A549 (cell line): ENCODE results near the gene IDS. TPM values are rescaled to one million over a fixed set of nuclear protein-coding genes. Genes with fewer than 3 reads are reported as not detected.
A peak's percentile ranks its signal among the peaks of the same experiment; 100 is the strongest.

Experiments
- ATAC-seq, 2 experiments: fragments of 200-7000 bp in 1 of 2; fragments of >200 bp in 1 of 2; cut with Nextera tagmentation in 1 of 2; cut with Tn5 transposase in 1 of 2; 3 replicates each; pipeline versions ENCODE4 v1.8.0 to v1.9.1; 2018 to 2020; ENCODE audit warnings: mild to moderate bottlenecking in 1 of 2, moderate library complexity in 1 of 2
- CTCF ChIA-PET: fragments of 300-600 bp; sonication (Branson Sonifier 250); formaldehyde crosslinking; extraction: SDS; loops from one replicate; lab custom pipeline; 2021; ENCODE audit warnings: antibody characterized with exemption, inconsistent platforms; lab: Yijun Ruan, JAX
- POLR2A ChIA-PET: fragments of 350-600 bp; formaldehyde crosslinking; extraction: SDS; loops from one replicate; lab custom pipeline; 2021; ENCODE audit warnings: antibody characterized with exemption, inconsistent platforms; lab: Yijun Ruan, JAX
- DNase-seq, 2 experiments: peaks; one replicate each; pipeline versions ENCODE4 v3.0.0 to v3.0.0-alpha.2; 2011 to 2016; ENCODE audit warnings: low read depth in 1 of 2, low spot score in 1 of 2
- FAIRE-seq: peaks from 2 replicates; lab custom pipeline; 2011; peaks lifted over from hg19 to GRCh38; lab: Jason Lieb, UNC
- H3K27ac ChIP-seq, 2 experiments: fragments of >200 bp; sonication (Bioruptor Twin); formaldehyde crosslinking; 3 replicates each; pipeline ENCODE4 v1.5.1; 2016 to 2017
- H3K4me1 ChIP-seq: fragments of >200 bp; sonication (Bioruptor Twin); formaldehyde crosslinking; 3 replicates; pipeline ENCODE4 v1.6.1; 2016
- H3K4me2 ChIP-seq: fragments of >200 bp; sonication (Bioruptor Twin); formaldehyde crosslinking; 3 replicates; pipeline ENCODE4 v1.6.1; 2016
- H3K4me3 ChIP-seq: fragments of >200 bp; sonication (Bioruptor Twin); formaldehyde crosslinking; 3 replicates; pipeline ENCODE4 v1.5.1; 2016
- H3K9me3 ChIP-seq: fragments of >200 bp; sonication (Bioruptor Twin); formaldehyde crosslinking; 3 replicates; pipeline ENCODE4 v1.6.1; 2016
- ATOH8 ChIP-seq: fragments of 250-450 bp; sonication (Bioruptor Pico); IDR thresholded peaks from 2 replicates; pipeline ENCODE4 v1.5.0; 2020; ENCODE audit warnings: low read depth, mild to moderate bottlenecking, moderate library complexity
- BHLHE40 ChIP-seq: IDR thresholded peaks from 2 replicates; pipeline ENCODE4 v1.6.1; 2012; ENCODE audit warnings: low read depth, low read length, inconsistent platforms
- CEBPB ChIP-seq, 2 experiments: fragments of >200 bp in 1 of 2; sonication (Bioruptor Twin) in 1 of 2; formaldehyde crosslinking in 1 of 2; IDR thresholded peaks; 2 replicates each; pipeline ENCODE4 v1.6.1; 2012 to 2016
- CHD4 ChIP-seq: fragments of 200-600 bp; sonication (generic); IDR thresholded peaks from 2 replicates; pipeline ENCODE4 v1.6.1; 2016; ENCODE audit warnings: antibody characterized with exemption, mild to moderate bottlenecking, borderline replicate concordance
- EP300 ChIP-seq, 2 experiments: fragments of >200 bp; sonication (Bioruptor Twin); formaldehyde crosslinking; IDR thresholded peaks; 2 replicates in 1 of 2; 3 replicates in 1 of 2; pipeline ENCODE4 v1.6.1; 2016 to 2017
- FOSB ChIP-seq: fragments of 250-450 bp; sonication (Bioruptor Pico); IDR thresholded peaks from 2 replicates; pipeline ENCODE4 v1.5.0; 2020; ENCODE audit warnings: mild to moderate bottlenecking, moderate library complexity
- HDAC2 ChIP-seq: fragments of 200-600 bp; sonication (generic); IDR thresholded peaks from 2 replicates; pipeline ENCODE4 v1.6.1; 2016
- HMGXB4 ChIP-seq: fragments of 250-450 bp; sonication (Bioruptor Pico); IDR thresholded peaks from 2 replicates; pipeline ENCODE4 v1.5.0; 2021; ENCODE audit warnings: mild to moderate bottlenecking, moderate library complexity, borderline replicate concordance
- HOXB13 ChIP-seq: fragments of 250-450 bp; sonication (Bioruptor Pico); IDR thresholded peaks from 2 replicates; pipeline ENCODE4 v1.5.0; 2020; ENCODE audit warnings: low read depth, mild to moderate bottlenecking, moderate library complexity
- HOXB5 ChIP-seq: fragments of 250-450 bp; sonication (Bioruptor Pico); IDR thresholded peaks from 2 replicates; pipeline ENCODE4 v1.5.0; 2020; ENCODE audit warnings: mild to moderate bottlenecking, moderate library complexity
- KDM1A ChIP-seq: fragments of 200-600 bp; sonication (generic); IDR thresholded peaks from 2 replicates; pipeline ENCODE4 v1.6.1; 2016; ENCODE audit warnings: low read depth, mild to moderate bottlenecking
- KDM5A ChIP-seq: fragments of 200-600 bp; sonication (generic); IDR thresholded peaks from 2 replicates; pipeline ENCODE4 v1.6.1; 2016; ENCODE audit warnings: antibody characterized with exemption, mild to moderate bottlenecking
- MAFK ChIP-seq: fragments of 450-650 bp; IDR thresholded peaks from 2 replicates; pipeline ENCODE4 v1.6.1; 2014; ENCODE audit not compliant: partially characterized antibody
- MAZ ChIP-seq: fragments of 150-350 bp; IDR thresholded peaks from 2 replicates; pipeline ENCODE4 v1.6.1; 2014; ENCODE audit warnings: antibody characterized with exemption, low read depth, low read length, borderline replicate concordance
- NFE2L2 ChIP-seq: fragments of 150-350 bp; conservative IDR thresholded peaks from 2 replicates; pipeline ENCODE4 v1.6.1; 2014; ENCODE audit warnings: low read length
- NPAS2 ChIP-seq: fragments of 250-450 bp; sonication (Bioruptor Pico); IDR thresholded peaks from 2 replicates; pipeline ENCODE4 v1.8.0; 2022; ENCODE audit warnings: mild to moderate bottlenecking, moderate library complexity, borderline replicate concordance
- NR3C1 ChIP-seq: fragments of >200 bp; sonication (Bioruptor Twin); formaldehyde crosslinking; IDR thresholded peaks from 3 replicates; pipeline ENCODE4 v1.6.1; 2017
- PBX3 ChIP-seq: IDR thresholded peaks from 2 replicates; pipeline ENCODE4 v1.6.1; 2012
- POLR2A ChIP-seq: IDR thresholded peaks from 2 replicates; pipeline ENCODE4 v1.6.1; 2012; ENCODE audit warnings: mild to moderate bottlenecking, low read length
- RAD21 ChIP-seq, 2 experiments: fragments of >200 bp in 1 of 2; sonication (Bioruptor Twin) in 1 of 2; formaldehyde crosslinking in 1 of 2; IDR thresholded peaks in 1 of 2; conservative IDR thresholded peaks in 1 of 2; 2 replicates in 1 of 2; 3 replicates in 1 of 2; pipeline ENCODE4 v1.6.1; 2012 to 2018; ENCODE audit warnings: inconsistent platforms in 1 of 2
- RARB ChIP-seq: fragments of 250-450 bp; sonication (Bioruptor Pico); IDR thresholded peaks from 2 replicates; pipeline ENCODE4 v1.8.0; 2021; ENCODE audit warnings: mild to moderate bottlenecking, moderate library complexity
- ZC3H11A ChIP-seq: fragments of 450-650 bp; IDR thresholded peaks from 2 replicates; pipeline ENCODE4 v1.6.1; 2014; ENCODE audit warnings: antibody characterized with exemption, mild to moderate bottlenecking
- ZNF302 ChIP-seq: fragments of 250-450 bp; sonication (Bioruptor Pico); IDR thresholded peaks from 2 replicates; pipeline ENCODE4 v1.9.0; 2021; ENCODE audit warnings: inconsistent platforms, mild to moderate bottlenecking, moderate library complexity
- ZSCAN20 ChIP-seq: fragments of 250-450 bp; sonication (Bioruptor Pico); IDR thresholded peaks from 2 replicates; pipeline ENCODE4 v1.8.0; 2022; ENCODE audit warnings: mild to moderate bottlenecking, moderate library complexity
- WGBS: methylation state at CpG from one replicate; pipeline ENCODE4 v1.1.6; 2017; ENCODE audit errors: missing lambda C conversion rate; 5-methylcytosine and 5-hydroxymethylcytosine counted together
- polyA plus RNA-seq, 4 experiments: library from polyadenylated mRNA; depleted of rRNA in 3 of 4; stranded (reverse); fragments of >200 nt; fragmentation: RNase III in 1 of 4; extraction: RNeasy Plus Mini Kit Qiagen cat#74134 plus additional on column Dnase treatment in 1 of 4; gene quantifications; 2 replicates in 3 of 4; 3 replicates in 1 of 4; pipeline ENCODE4 v1.2.3, GENCODE V29; 2011 to 2017
- TF ChIP-seq, protein P1 (sequence below): IDR thresholded peaks from 2 replicates; pipeline ENCODE4 v1.6.1; 2012
- TF ChIP-seq, protein P2 (sequence below): fragments of >200 bp; sonication (Bioruptor Twin); formaldehyde crosslinking; IDR thresholded peaks from 2 replicates; pipeline ENCODE4 v1.6.1; 2016

IDS gene
- polyA plus RNA-seq, 2 of the 4 experiments (the other 2 are of a cell fraction) = 40.6 to 120 TPM

GRCh38 chrX:149462849-149463248 is 42.3 kb downstream of the IDS start:
- Histone ChIP-seq H3K4me3 (no peak overlapping the region), H3K27ac (no peak overlapping the region), H3K9me3 (no peaks in the 10 kb centered on the region), H3K4me1 (no peaks in the 10 kb centered on the region), H3K4me2 (no peak overlapping the region)
- ChIA-PET POLR2A (no interaction called here), CTCF (interaction anchor here (5.6 kb wide), 1 partner anchor 8 kb away, joined by 16 read pairs; no protein-coding TSS in a partner anchor)
- WGBS = 0% methylated on average over 1 of the region's 1 CpG
- TF ChIP-seq, protein P1, sequence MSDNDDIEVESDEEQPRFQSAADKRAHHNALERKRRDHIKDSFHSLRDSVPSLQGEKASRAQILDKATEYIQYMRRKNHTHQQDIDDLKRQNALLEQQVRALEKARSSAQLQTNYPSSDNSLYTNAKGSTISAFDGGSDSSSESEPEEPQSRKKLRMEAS = no peak
- no peak for TF ChIP-seq CEBPB (IDR thresholded peaks at IDR 0.05)
- ATAC-seq (no peak), DNase-seq (no peak), FAIRE-seq (peak; percentile 54)

DNA sequence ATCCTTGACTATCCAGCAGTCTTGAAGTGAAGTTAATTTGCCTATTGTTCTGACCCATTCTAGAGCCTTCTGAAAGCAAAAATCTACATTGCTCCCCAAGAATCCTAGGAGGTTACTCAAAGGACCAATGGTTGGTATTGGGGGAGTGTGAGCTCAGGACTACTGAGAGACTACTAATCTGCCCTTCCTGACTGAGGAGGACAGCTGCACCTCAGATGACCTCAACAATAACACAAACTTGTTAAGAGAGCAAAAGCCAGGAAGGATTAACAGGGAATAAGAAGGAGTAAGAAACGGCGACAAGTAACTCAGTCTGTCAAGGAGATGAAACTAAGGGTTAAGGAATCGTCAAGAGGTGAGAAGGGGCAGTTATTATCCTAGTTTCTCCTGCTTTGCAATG is 43.4 kb downstream of the IDS start:
- Histone ChIP-seq H3K27ac (no peak overlapping the region), H3K4me3 (no peak overlapping the region), H3K4me2 (no peak overlapping the region), H3K4me1 (no peaks in the 10 kb centered on the region), H3K9me3 (no peaks in the 10 kb centered on the region)
- TF ChIP-seq RAD21 (conservative IDR thresholded peaks at IDR 0.05 in 1 of 2, IDR thresholded peaks at IDR 0.05 in 1 of 2) = no peak
- no peak for TF ChIP-seq PBX3
- no peak for TF ChIP-seq ZNF302 (CRISPR knock-in tag)
- TF ChIP-seq, protein P2, sequence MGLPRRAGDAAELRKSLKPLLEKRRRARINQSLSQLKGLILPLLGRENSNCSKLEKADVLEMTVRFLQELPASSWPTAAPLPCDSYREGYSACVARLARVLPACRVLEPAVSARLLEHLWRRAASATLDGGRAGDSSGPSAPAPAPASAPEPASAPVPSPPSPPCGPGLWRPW = no peak
- no peak for TF ChIP-seq KDM1A
- TF ChIP-seq EP300 (IDR thresholded peaks at IDR 0.05) = no peak
- TF ChIP-seq HDAC2 = no peak
- no peak for TF ChIP-seq RARB (CRISPR knock-in tag)
- no peak for TF ChIP-seq MAZ
- no peak for TF ChIP-seq HOXB13 (CRISPR knock-in tag)
- no peak for TF ChIP-seq KDM5A
- TF ChIP-seq NR3C1 = no peak
- WGBS = 16% methylated on average over 3 of the region's 3 CpGs
- DNase-seq (no peak), FAIRE-seq (peak; percentile 72), ATAC-seq (no peak)
- ChIA-PET CTCF (interaction anchor here (5.6 kb wide), 1 partner anchor 9 kb away, joined by 16 read pairs; no protein-coding TSS in a partner anchor), POLR2A (no interaction called here)

DNA sequence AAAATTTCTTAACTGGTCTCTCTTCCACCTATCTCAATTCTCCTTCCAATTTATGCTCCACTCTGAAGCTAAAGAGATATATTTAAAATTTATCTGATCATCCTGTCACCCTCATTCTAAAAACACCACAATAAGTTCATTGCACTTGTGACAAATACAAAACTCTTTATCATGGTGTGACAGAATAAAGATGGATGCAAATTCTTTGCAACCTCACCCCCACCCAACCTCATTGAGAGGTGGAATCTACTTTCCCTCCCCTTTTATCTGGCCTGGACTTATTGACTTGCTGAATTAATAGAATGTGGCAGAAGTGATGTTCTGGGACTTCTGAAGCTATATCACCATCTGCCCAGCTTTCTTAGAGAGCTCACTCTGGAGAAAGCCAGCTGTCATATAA is 46.5 kb downstream of the IDS start:
- FAIRE-seq (no peak), DNase-seq (no peak), ATAC-seq (no peak)
- no peaks in the 10 kb centered on the region for H3K4me1 ChIP-seq
- H3K4me3 ChIP-seq = no peak overlapping the region
- no peak overlapping the region for H3K4me2 ChIP-seq
- ChIA-PET CTCF (interaction anchor here (5.6 kb wide), 1 partner anchor 12 kb away, joined by 16 read pairs; no protein-coding TSS in a partner anchor), POLR2A (no interaction called here)
- TF ChIP-seq CEBPB (IDR thresholded peaks at IDR 0.05) (no peak), ZNF302 (CRISPR knock-in tag) (no peak), HOXB13 (CRISPR knock-in tag) (no peak), CHD4 (no peak), HOXB5 (CRISPR knock-in tag) (no peak), POLR2A (no peak), NPAS2 (no peak), MAFK (no peak), FOSB (CRISPR knock-in tag) (no peak), BHLHE40 (no peak), ZC3H11A (no peak), NFE2L2 (no peak), HMGXB4 (CRISPR knock-in tag) (no peak), ATOH8 (CRISPR knock-in tag) (no peak), ZSCAN20 (CRISPR knock-in tag) (no peak)
- TF ChIP-seq, all 56 proteins: peak for 0
- Histone ChIP-seq H3K27ac (no peak overlapping the region), H3K9me3 (no peaks in the 10 kb centered on the region)
